SU-DHL-6 (cell line): ENCODE data around the gene CHMP1B.

Experiments
- CTCF ChIP-seq: fragments of 200-600 bp; sonication (generic); IDR thresholded peaks from one replicate; pipeline ENCODE4 v1.5.1; 2017; ENCODE audit warnings: antibody characterized with exemption, mild to moderate bottlenecking, low read length, moderate library complexity; ENCODE audit not compliant: insufficient read depth, poor library complexity, severe bottlenecking
- EZH2phosphoT487 ChIP-seq: fragments of 200-600 bp; sonication (generic), shearing (Covaris generic); conservative IDR thresholded peaks from 2 replicates; pipeline ENCODE4 v1.6.1; 2018; ENCODE audit warnings: mild to moderate bottlenecking, antibody characterized with exemption, low read length, moderate library complexity, mixed read lengths

GRCh38 chr18:11830585-11830984 is 20.6 kb upstream of the CHMP1B start:
- TF ChIP-seq CTCF = no peak
- TF ChIP-seq EZH2phosphoT487 = no peak
